SK-N-MC (cell line): Measurements from ENCODE around the gene IRGQ.

ENCODE experiments used
- EZH2 ChIP-seq: fragments of 200-600 bp; sonication (generic); IDR thresholded peaks from one replicate; pipeline ENCODE4 v1.6.1; 2017; ENCODE audit warnings: antibody characterized with exemption
- POLR2AphosphoS5 ChIP-seq: IDR thresholded peaks from 2 replicates; pipeline ENCODE4 v1.6.1; 2012; ENCODE audit warnings: mild to moderate bottlenecking, low read depth, low read length, borderline replicate concordance

DNA sequence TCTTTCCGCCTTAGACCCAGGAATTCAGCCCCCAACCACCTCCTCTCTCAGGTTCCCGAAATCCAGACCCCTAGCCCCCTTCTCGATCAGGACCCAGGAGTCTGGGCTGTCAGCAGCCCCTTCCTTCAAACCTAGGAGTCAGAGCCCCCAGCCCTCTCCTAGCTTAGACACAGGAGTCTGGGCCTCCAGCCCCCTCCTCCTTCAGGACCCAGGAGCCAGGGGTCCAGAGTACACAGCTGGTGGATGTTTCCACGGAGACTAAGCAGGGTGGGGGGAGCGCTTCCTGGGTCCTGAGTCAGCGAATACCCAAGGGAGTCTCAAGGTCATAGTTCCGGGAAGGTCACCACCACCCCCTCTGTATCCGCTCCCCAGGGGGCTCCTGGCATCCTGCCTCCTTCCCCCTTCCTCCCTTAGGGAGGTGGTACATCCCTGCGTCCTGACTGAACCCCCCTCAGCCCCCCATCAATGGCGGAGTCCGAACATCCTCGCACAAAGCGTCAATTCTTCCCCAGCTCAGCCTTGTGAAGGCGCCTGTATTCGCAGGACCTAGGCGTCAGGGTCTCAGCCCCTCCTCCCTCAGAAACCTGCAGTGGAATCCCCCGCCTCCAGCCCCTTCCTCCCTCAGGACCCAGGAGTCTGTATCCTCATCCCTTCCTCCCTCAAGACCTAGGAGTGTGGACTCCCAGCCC is 39.1 kb upstream of the IRGQ start:
- no peak for TF ChIP-seq EZH2
- no peak for TF ChIP-seq POLR2AphosphoS5
